Activated CD4-positive, alpha-beta T cell treated with anti-CD3 and anti-CD28 coated beads, Interleukin-2, amount 50 U/mL, for 48 hours (primary cell): ENCODE results near the gene CSRP3.

Experiments used
- DNase-seq, 2 experiments: peaks; one replicate each; pipeline ENCODE4 v3.0.0-alpha.2; 2020

Gene CSRP3

GRCh38 chr11:19201737-19202605 lies at the start of gene CSRP3:
Gene CSRP3, minus strand, starts transcription at chr11:19201983. Its CDS starts 9,535 bp downstream, at chr11:19192448.
- no peak for DNase-seq

- no peak for DNase-seq
Measured at GRCh38 chr11:19251577-19251976, 49.8 kb upstream of the CSRP3 start.

GRCh38 chr11:19246816-19247215 lies 45.0 kb upstream of the CSRP3 start:
- DNase-seq = no peak

GRCh38 chr11:19245351-19245750 lies 43.6 kb upstream of the CSRP3 start:
- DNase-seq = no peak

- DNase-seq = no peak
Measured at GRCh38 chr11:19244621-19245020, 42.8 kb upstream of the CSRP3 start.

- DNase-seq = no peak
Measured at GRCh38 chr11:19244084-19244483, 42.3 kb upstream of the CSRP3 start.

- no peak for DNase-seq
Measured at GRCh38 chr11:19243613-19244012, 41.8 kb upstream of the CSRP3 start.

GRCh38 chr11:19243143-19243542 lies 41.4 kb upstream of the CSRP3 start:
- DNase-seq = no peak

- peak; percentile 10 to 21 for DNase-seq
Measured at GRCh38 chr11:19242179-19242932, 40.6 kb upstream of the CSRP3 start.

GRCh38 chr11:19241260-19242178 lies 39.7 kb upstream of the CSRP3 start:
- DNase-seq = peak; percentile 63 to 69

GRCh38 chr11:19240420-19241259 lies 38.9 kb upstream of the CSRP3 start, which contains the start of gene E2F8:
Gene E2F8, minus strand, starts transcription at chr11:19240945. Its CDS starts 824 bp downstream, at chr11:19240121.
- DNase-seq = peak; percentile 93 to 95

- DNase-seq = no peak
Measured at GRCh38 chr11:19239039-19239438, 37.3 kb upstream of the CSRP3 start.

- no peak for DNase-seq
Measured at GRCh38 chr11:19237813-19238212, 36.0 kb upstream of the CSRP3 start.

GRCh38 chr11:19237381-19237780 lies 35.6 kb upstream of the CSRP3 start:
- no peak for DNase-seq

GRCh38 chr11:19234231-19234817 lies 32.5 kb upstream of the CSRP3 start:
- no peak for DNase-seq

- DNase-seq = no peak
Measured at GRCh38 chr11:19232910-19233503, 31.2 kb upstream of the CSRP3 start.

GRCh38 chr11:19229671-19230070 lies 27.9 kb upstream of the CSRP3 start:
- DNase-seq = no peak

GRCh38 chr11:19228968-19229367 lies 27.2 kb upstream of the CSRP3 start:
- DNase-seq = no peak

- no peak for DNase-seq
Measured at GRCh38 chr11:19226378-19227195, 24.8 kb upstream of the CSRP3 start.

- no peak for DNase-seq
Measured at GRCh38 chr11:19225581-19225980, 23.8 kb upstream of the CSRP3 start.
